ENCODE measurements around the gene ISLR2. TPM values are rescaled to one million over a fixed set of nuclear protein-coding genes. Genes with fewer than 3 reads are reported as not detected.

ISLR2 gene
- total RNA-seq, 5 donors from 2014 or later (not counting 1 experiment from before 2014, with no cell fraction given): 0.06 TPM; not detected in 4

GRCh38 chr15:74170071-74170844 is 39.9 kb downstream of the ISLR2 start:
- no peak overlapping the region for H3K27ac ChIP-seq (ENCODE audit: low read length)

GRCh38 chr15:74170875-74171578 is 40.6 kb downstream of the ISLR2 start:
- 69% methylated on average over 4 of the region's 7 CpGs for WGBS (ENCODE audit: insufficient coverage)
- Mint-ChIP-seq H3K27ac (no peak overlapping the region), H3K9me3 (no peaks in the 10 kb centered on the region), H3K4me3 (no peak overlapping the region), H3K27me3 (peaks cover 8 to 13% of the 10 kb centered on the region in 2 donors), H3K4me1 (no peaks in the 10 kb centered on the region), H3K36me3 (no peaks in the 10 kb centered on the region)
- H3K4me1 ChIP-seq (ENCODE audit: control insufficient read depth in 1 of 2, extremely low read depth in 1 of 2, insufficient read depth in 2 of 2, low read length in 2 of 2): no peaks in the 10 kb centered on the region
- ATAC-seq (replicated peaks in 1 of 4) (no peak), DNase-seq (no peak)
- ChIA-PET CTCF (no interaction called here), POLR2A (no interaction called here)
- H3K27me3 ChIP-seq (replicated peaks in 1 of 2; ENCODE audit: control insufficient read depth in 2 of 2, extremely low read depth in 1 of 2, insufficient read depth in 2 of 2, low read length in 1 of 2): peaks cover 0 to 5% of the 10 kb centered on the region in 2 experiments
- no peak overlapping the region for H3K27ac ChIP-seq (ENCODE audit: low read length)
- no peak overlapping the region for H3K4me3 ChIP-seq (ENCODE audit: control insufficient read depth in 1 of 2, extremely low read depth in 1 of 2, low read length in 1 of 2)
- H3K9me3 ChIP-seq: no peaks in the 10 kb centered on the region
- H3K36me3 ChIP-seq (ENCODE audit: control insufficient read depth in 2 of 2, extremely low read depth in 1 of 2, insufficient read depth in 1 of 2, low read length in 1 of 2): no peaks in the 10 kb centered on the region

More at GRCh38 chr15:74170071-74170844, 39.9 kb downstream of the ISLR2 start:
- Histone ChIP-seq H3K4me1 (ENCODE audit: control insufficient read depth in 1 of 2, extremely low read depth in 1 of 2, insufficient read depth in 2 of 2, low read length in 2 of 2) (no peaks in the 10 kb centered on the region), H3K9me3 (no peaks in the 10 kb centered on the region), H3K4me3 (ENCODE audit: control insufficient read depth in 1 of 2, extremely low read depth in 1 of 2, low read length in 1 of 2) (no peak overlapping the region), H3K27me3 (replicated peaks in 1 of 2; ENCODE audit: control insufficient read depth in 2 of 2, extremely low read depth in 1 of 2, insufficient read depth in 2 of 2, low read length in 1 of 2) (peaks cover 0 to 5% of the 10 kb centered on the region in 2 experiments), H3K36me3 (ENCODE audit: control insufficient read depth in 2 of 2, extremely low read depth in 1 of 2, insufficient read depth in 1 of 2, low read length in 1 of 2) (no peaks in the 10 kb centered on the region)
- H3K27ac Mint-ChIP-seq: no peak overlapping the region
- H3K9me3 Mint-ChIP-seq: no peaks in the 10 kb centered on the region
- H3K36me3 Mint-ChIP-seq: no peaks in the 10 kb centered on the region
- DNase-seq: no peak
- H3K27me3 Mint-ChIP-seq: peaks cover 8 to 13% of the 10 kb centered on the region in 2 donors
- POLR2A ChIA-PET: no interaction called here
- ATAC-seq (replicated peaks in 1 of 4): no peak
- 85% methylated on average over 10 of the region's 15 CpGs for WGBS (ENCODE audit: insufficient coverage)
- H3K4me1 Mint-ChIP-seq: no peaks in the 10 kb centered on the region
- CTCF ChIA-PET: no interaction called here
- no peak overlapping the region for H3K4me3 Mint-ChIP-seq

GRCh38 chr15:74171965-74172541 is 41.7 kb downstream of the ISLR2 start:
- no peaks in the 10 kb centered on the region for H3K36me3 ChIP-seq (ENCODE audit: control insufficient read depth in 2 of 2, extremely low read depth in 1 of 2, insufficient read depth in 1 of 2, low read length in 1 of 2)
- ChIA-PET POLR2A (no interaction called here), CTCF (no interaction called here)
- H3K4me1 ChIP-seq (ENCODE audit: control insufficient read depth in 1 of 2, extremely low read depth in 1 of 2, insufficient read depth in 2 of 2, low read length in 2 of 2): no peaks in the 10 kb centered on the region
- Mint-ChIP-seq H3K4me1 (no peaks in the 10 kb centered on the region), H3K9me3 (no peaks in the 10 kb centered on the region), H3K36me3 (no peaks in the 10 kb centered on the region), H3K4me3 (no peak overlapping the region), H3K27me3 (peaks cover 8 to 13% of the 10 kb centered on the region in 2 donors), H3K27ac (no peak overlapping the region)
- DNase-seq (no peak), ATAC-seq (replicated peaks in 1 of 4) (no peak)
- peaks cover 0 to 5% of the 10 kb centered on the region in 2 experiments for H3K27me3 ChIP-seq (replicated peaks in 1 of 2; ENCODE audit: control insufficient read depth in 2 of 2, extremely low read depth in 1 of 2, insufficient read depth in 2 of 2, low read length in 1 of 2)
- no peaks in the 10 kb centered on the region for H3K9me3 ChIP-seq
- no peak overlapping the region for H3K4me3 ChIP-seq (ENCODE audit: control insufficient read depth in 1 of 2, extremely low read depth in 1 of 2, low read length in 1 of 2)
- H3K27ac ChIP-seq (ENCODE audit: low read length): no peak overlapping the region
- no CpG with 5 or more reads among the region's 1 CpG for WGBS (ENCODE audit: insufficient coverage)

- no peak for ATAC-seq (replicated peaks in 1 of 4)
- CTCF ChIA-PET: interaction anchor here in 1 of 2 donors (0.7 kb wide), 1 partner anchor 262 kb away, joined by 3 read pairs; no protein-coding TSS in a partner anchor
- H3K4me3 Mint-ChIP-seq: no peak overlapping the region
- POLR2A ChIA-PET: no interaction called here
- no peaks in the 10 kb centered on the region for H3K9me3 Mint-ChIP-seq
- Histone ChIP-seq H3K27me3 (replicated peaks in 1 of 2; ENCODE audit: control insufficient read depth in 2 of 2, extremely low read depth in 1 of 2, insufficient read depth in 2 of 2, low read length in 1 of 2) (peaks cover 0 to 8% of the 10 kb centered on the region in 2 experiments), H3K4me1 (ENCODE audit: control insufficient read depth in 1 of 2, extremely low read depth in 1 of 2, insufficient read depth in 2 of 2, low read length in 2 of 2) (no peaks in the 10 kb centered on the region), H3K27ac (ENCODE audit: low read length) (no peak overlapping the region), H3K9me3 (no peaks in the 10 kb centered on the region), H3K36me3 (ENCODE audit: control insufficient read depth in 2 of 2, extremely low read depth in 1 of 2, insufficient read depth in 1 of 2, low read length in 1 of 2) (no peaks in the 10 kb centered on the region), H3K4me3 (ENCODE audit: control insufficient read depth in 1 of 2, extremely low read depth in 1 of 2, low read length in 1 of 2) (no peak overlapping the region)
- peaks cover 6 to 13% of the 10 kb centered on the region in 2 donors for H3K27me3 Mint-ChIP-seq
- no peaks in the 10 kb centered on the region for H3K36me3 Mint-ChIP-seq
- no peak for DNase-seq
- no peaks in the 10 kb centered on the region for H3K4me1 Mint-ChIP-seq
- H3K27ac Mint-ChIP-seq: no peak overlapping the region
- WGBS (ENCODE audit: insufficient coverage): 94% methylated on average over 11 of the region's 13 CpGs
Measured at GRCh38 chr15:74172701-74173379, 42.5 kb downstream of the ISLR2 start.

- CTCF ChIA-PET: no interaction called here
- ATAC-seq (replicated peaks in 1 of 4) (no peak), DNase-seq (no peak)
- Mint-ChIP-seq H3K9me3 (no peaks in the 10 kb centered on the region), H3K27me3 (peaks cover 4 to 9% of the 10 kb centered on the region in 2 donors), H3K36me3 (no peaks in the 10 kb centered on the region), H3K27ac (no peak within 1 kb of the TSS), H3K4me1 (no peaks in the 10 kb centered on the region), H3K4me3 (no peak within 1 kb of the TSS)
- no peaks in the 10 kb centered on the region for H3K36me3 ChIP-seq (ENCODE audit: control insufficient read depth in 2 of 2, extremely low read depth in 1 of 2, insufficient read depth in 1 of 2, low read length in 1 of 2)
- POLR2A ChIA-PET: interaction anchor here in 1 of 2 donors (0.5 kb wide), 1 partner anchor 202 kb away, joined by 3 read pairs; no protein-coding TSS in a partner anchor
- no peaks in the 10 kb centered on the region for H3K9me3 ChIP-seq
- no peak within 1 kb of the TSS for H3K27ac ChIP-seq (ENCODE audit: low read length)
- WGBS (ENCODE audit: insufficient coverage): 67% methylated on average over 11 of the region's 20 CpGs
- peaks cover 0 to 8% of the 10 kb centered on the region in 2 experiments for H3K27me3 ChIP-seq (replicated peaks in 1 of 2; ENCODE audit: control insufficient read depth in 2 of 2, extremely low read depth in 1 of 2, insufficient read depth in 2 of 2, low read length in 1 of 2)
- no peak within 1 kb of the TSS for H3K4me3 ChIP-seq (ENCODE audit: control insufficient read depth in 1 of 2, extremely low read depth in 1 of 2, low read length in 1 of 2)
- no peaks in the 10 kb centered on the region for H3K4me1 ChIP-seq (ENCODE audit: control insufficient read depth in 1 of 2, extremely low read depth in 1 of 2, insufficient read depth in 2 of 2, low read length in 2 of 2)
Measured at GRCh38 chr15:74173380-74174218, 43.2 kb downstream of the ISLR2 start, which contains the start of gene ISLR. ISLR (plus strand) TSS chr15:74173710; CDS start chr15:74174859, 1,149 bp downstream.

All from T-cell (primary cell).